Renal cortical epithelial cell (primary cell): ENCODE results near the gene UBA5. TPM values are rescaled to one million over a fixed set of nuclear protein-coding genes. Genes with fewer than 3 reads are reported as not detected.
"Not testable (repeated sequence)": the region's sequence is repeated elsewhere in the genome, so short reads cannot be mapped to it uniquely, and the experiment has no call there.

Experiments
- DNase-seq: peaks from one replicate; pipeline ENCODE4 v3.0.0-alpha.2; 2011; ENCODE audit warnings: low read depth
- total RNA-seq: library from RNA; depleted of rRNA; stranded (reverse); fragments of >200 nt; gene quantifications from 2 replicates; pipeline ENCODE4 v1.2.3, GENCODE V29; 2014

UBA5 gene
- total RNA-seq = 20.3 and 43.2 TPM in 2 replicates

- peak; percentile 33 for DNase-seq
Observed at GRCh38 chr3:132660052-132660810, at the start of gene UBA5. TSS of gene UBA5 (plus strand) at chr3:132660329. CDS start at chr3:132660538, 209 bp downstream.

- DNase-seq = not testable (repeated sequence)
Observed at GRCh38 chr3:132615301-132615700, 44.8 kb upstream of the UBA5 start.

- DNase-seq = no peak
Observed at GRCh38 chr3:132615881-132616280, 44.2 kb upstream of the UBA5 start.

GRCh38 chr3:132616780-132617179 lies 43.3 kb upstream of the UBA5 start:
- no peak for DNase-seq

GRCh38 chr3:132622148-132622547 lies 38.0 kb upstream of the UBA5 start:
- DNase-seq = no peak

- DNase-seq = no peak
Observed at GRCh38 chr3:132622761-132623160, 37.4 kb upstream of the UBA5 start.

- DNase-seq = no peak
Observed at GRCh38 chr3:132623646-132624045, 36.5 kb upstream of the UBA5 start.

GRCh38 chr3:132624790-132625189 lies 35.3 kb upstream of the UBA5 start:
- DNase-seq = no peak

- DNase-seq = no peak
Observed at GRCh38 chr3:132625613-132626012, 34.5 kb upstream of the UBA5 start.

- no peak for DNase-seq
Observed at GRCh38 chr3:132626955-132627354, 33.2 kb upstream of the UBA5 start.

- DNase-seq = no peak
Observed at GRCh38 chr3:132628157-132628556, 32.0 kb upstream of the UBA5 start.

GRCh38 chr3:132629928-132630327 lies 30.2 kb upstream of the UBA5 start:
- peak; percentile 23 for DNase-seq

- no peak for DNase-seq
Observed at GRCh38 chr3:132630612-132631011, 29.5 kb upstream of the UBA5 start.

- DNase-seq = no peak
Observed at GRCh38 chr3:132635052-132635451, 25.1 kb upstream of the UBA5 start.

- peak; percentile 86 for DNase-seq
Observed at GRCh38 chr3:132637590-132637989, 22.5 kb upstream of the UBA5 start.

GRCh38 chr3:132638706-132639105 lies 21.4 kb upstream of the UBA5 start:
- peak; percentile 65 for DNase-seq

- not testable (repeated sequence) for DNase-seq
Observed at GRCh38 chr3:132641427-132641826, 18.7 kb upstream of the UBA5 start.

- peak; percentile 60 for DNase-seq
Observed at GRCh38 chr3:132641837-132642538, 18.1 kb upstream of the UBA5 start.

- DNase-seq = no peak
Observed at GRCh38 chr3:132642539-132642847, 17.6 kb upstream of the UBA5 start.

- no peak for DNase-seq
Observed at GRCh38 chr3:132643366-132643765, 16.8 kb upstream of the UBA5 start.

GRCh38 chr3:132645058-132645457 lies 15.1 kb upstream of the UBA5 start:
- DNase-seq = no peak

- DNase-seq = no peak
Observed at GRCh38 chr3:132650153-132650552, 10.0 kb upstream of the UBA5 start.

GRCh38 chr3:132652640-132653270 lies 7.4 kb upstream of the UBA5 start:
- DNase-seq = no peak
